T-cell (primary cell): ENCODE results near the gene CNGB1. TPM values are rescaled to one million over a fixed set of nuclear protein-coding genes. Genes with fewer than 3 reads are reported as not detected.

ENCODE experiments used
- ATAC-seq, 4 experiments: fragments of 200-7000 bp in 3 of 4; fragments of 150-1000 bp in 1 of 4; cut with Tn5 transposase; replicated peaks in 1 of 4; 1 replicate in 3 of 4; 2 replicates in 1 of 4; pipeline ENCODE4 v1.10.0; 2021; ENCODE audit warnings: moderate library complexity in 3 of 4, mild to moderate bottlenecking in 2 of 4, moderate number of reproducible peaks in 1 of 4
- CTCF ChIA-PET, 2 donors: fragments of 300-600 bp; sonication (Branson Sonifier 250); formaldehyde crosslinking; loops; one replicate each; lab custom pipeline; 2022; ENCODE audit warnings: antibody characterized with exemption in 2 of 2; lab: Charles Lee
- POLR2A ChIA-PET, 2 donors: fragments of 300-600 bp; sonication (Branson Sonifier 250); formaldehyde crosslinking; loops; one replicate each; lab custom pipeline; 2022; ENCODE audit warnings: antibody characterized with exemption in 2 of 2; lab: Charles Lee
- DNase-seq, 35 experiments: peaks; one replicate each; pipeline versions ENCODE4 v3.0.0 to v3.0.0-alpha.2; 2013 to 2023
- H3K27ac ChIP-seq: one replicate; pipeline ENCODE4 v1.5.1; 2013; ENCODE audit warnings: low read length
- H3K27me3 ChIP-seq, 2 experiments: replicated peaks in 1 of 2; 1 replicate in 1 of 2; 2 replicates in 1 of 2; pipeline versions ENCODE4 v1.6.1 to v1.7.0; 2013; ENCODE audit warnings: low read length in 1 of 2, mixed read lengths in 1 of 2; ENCODE audit not compliant: control insufficient read depth in 2 of 2, insufficient read depth in 2 of 2; ENCODE audit errors: extremely low read depth in 1 of 2
- H3K36me3 ChIP-seq, 2 donors: 1 replicate in 1 of 2; 2 replicates in 1 of 2; pipeline versions ENCODE4 v1.6.1 to v1.7.0; 2013; ENCODE audit warnings: low read length in 1 of 2; ENCODE audit not compliant: control insufficient read depth in 2 of 2, insufficient read depth in 1 of 2; ENCODE audit errors: extremely low read depth in 1 of 2
- H3K4me1 ChIP-seq, 2 experiments: 1 replicate in 1 of 2; 2 replicates in 1 of 2; pipeline versions ENCODE4 v1.6.1 to v1.7.0; 2013; ENCODE audit warnings: low read length in 2 of 2, mixed read lengths in 1 of 2; ENCODE audit not compliant: insufficient read depth in 2 of 2, control insufficient read depth in 1 of 2; ENCODE audit errors: extremely low read depth in 1 of 2
- H3K4me3 ChIP-seq, 2 donors: 1 replicate in 1 of 2; 2 replicates in 1 of 2; pipeline versions ENCODE4 v1.5.1 to v1.7.0; 2013; ENCODE audit warnings: mild to moderate bottlenecking in 2 of 2, low read length in 1 of 2, moderate library complexity in 1 of 2; ENCODE audit not compliant: control insufficient read depth in 1 of 2; ENCODE audit errors: extremely low read depth in 1 of 2
- H3K9me3 ChIP-seq: 2 replicates; pipeline ENCODE4 v1.7.0; 2013
- H3K27ac Mint-ChIP-seq, 2 donors: one replicate each; pipeline ENCODE4 v1.8.0; 2020 to 2021; ENCODE audit warnings: mild to moderate bottlenecking in 2 of 2, mixed read lengths in 2 of 2
- H3K27me3 Mint-ChIP-seq, 2 donors: one replicate each; pipeline ENCODE4 v1.8.0; 2021 to 2022; ENCODE audit warnings: mixed read lengths in 2 of 2
- H3K36me3 Mint-ChIP-seq: one replicate; pipeline ENCODE4 v1.8.0; 2021; ENCODE audit warnings: mixed read lengths
- H3K4me1 Mint-ChIP-seq, 3 donors: one replicate each; pipeline ENCODE4 v1.8.0; 2020 to 2022; ENCODE audit warnings: mixed read lengths in 3 of 3, mild to moderate bottlenecking in 1 of 3
- H3K4me3 Mint-ChIP-seq, 3 donors: one replicate each; pipeline ENCODE4 v1.8.0; 2020 to 2022; ENCODE audit warnings: mild to moderate bottlenecking in 3 of 3, mixed read lengths in 3 of 3, moderate library complexity in 3 of 3
- H3K9me3 Mint-ChIP-seq, 3 donors: one replicate each; pipeline ENCODE4 v1.8.0; 2020 to 2022; ENCODE audit warnings: mixed read lengths in 3 of 3
- WGBS: methylation state at CpG from one replicate; pipeline ENCODE4 v1.1.5; 2013; ENCODE audit warnings: missing lambda C conversion rate; ENCODE audit not compliant: insufficient coverage; 5-methylcytosine and 5-hydroxymethylcytosine counted together
- total RNA-seq, 35 experiments: library from RNA in 6 of 35; stranded (reverse) in 6 of 35; fragments of 120-200 nt in 1 of 35; gene quantifications; one replicate each; pipeline versions ENCODE4 v1.2.1 to v1.2.4 and lab custom pipeline; 2013 to 2026

CNGB1 gene
- total RNA-seq, 5 donors from 2014 or later (not counting 1 experiment from before 2014, with no cell fraction given), result not detected

DNA sequence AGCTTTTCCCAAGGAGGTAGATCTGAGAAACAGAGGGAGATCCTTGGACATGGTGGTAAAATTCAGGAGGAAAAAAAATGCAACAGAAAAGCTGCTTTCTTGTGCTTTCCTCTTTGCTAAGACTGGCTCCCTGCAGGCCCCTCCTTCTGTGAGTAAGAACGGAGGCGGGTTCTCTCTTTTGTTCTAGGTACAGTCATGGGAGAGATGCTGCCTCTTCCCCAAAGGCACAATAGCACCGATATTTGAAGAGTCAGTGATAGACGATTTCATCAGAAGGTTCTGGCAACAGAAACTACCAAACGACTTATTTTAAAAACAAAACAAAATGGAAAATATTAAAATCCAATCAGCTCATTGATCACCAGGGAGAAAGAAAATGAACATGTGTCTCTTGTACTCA is 136.0 kb downstream of the CNGB1 start:
- Mint-ChIP-seq H3K9me3 (no peaks in the 10 kb centered on the region), H3K4me1 (no peaks in the 10 kb centered on the region), H3K36me3 (no peaks in the 10 kb centered on the region), H3K4me3 (no peak overlapping the region), H3K27me3 (peaks cover 4 to 17% of the 10 kb centered on the region in 2 donors), H3K27ac (no peak overlapping the region)
- ChIA-PET CTCF (no interaction called here), POLR2A (no interaction called here)
- DNase-seq (no peak), ATAC-seq (no peak)
- Histone ChIP-seq H3K4me1 (no peaks in the 10 kb centered on the region), H3K9me3 (no peaks in the 10 kb centered on the region), H3K27ac (no peak overlapping the region), H3K36me3 (no peaks in the 10 kb centered on the region), H3K4me3 (no peak overlapping the region), H3K27me3 (peaks cover 0 to 15% of the 10 kb centered on the region in 2 experiments)
- no CpG with 5 or more reads among the region's 5 CpGs for WGBS

Other genes starting within 250 kb of the CNGB1 start
- gene KATNB1, start 235.4 kb downstream of the CNGB1 start, total RNA-seq, result 10 to 100 TPM; 23.0 to 28.0 (median 25.5) TPM
- gene KIFC3, start 168.6 kb downstream of the CNGB1 start, total RNA-seq, result 1 to 10 TPM in 4 of 5 donors, under 1 TPM in 1; 0.78 to 4.1 (median 2.7) TPM
- gene ZNF319, start 29.5 kb upstream of the CNGB1 start, total RNA-seq, result 10 to 100 TPM; 14.9 to 25.4 (median 20.4) TPM
- gene USB1, start 30.3 kb upstream of the CNGB1 start, total RNA-seq, result 10 to 100 TPM; 31.7 to 44.2 (median 41.3) TPM
- gene MMP15, start 54.6 kb upstream of the CNGB1 start, total RNA-seq, result 1 to 10 TPM in 2 of 5 donors, under 1 TPM in 3; 0.30 to 1.3 (median 0.85) TPM
- 100 to 1,000 TPM in 1 of 5 donors, 10 to 100 TPM in 4; 27.4 to 105 (median 33.1) TPM for gene CFAP20, start 158.3 kb upstream of the CNGB1 start, total RNA-seq
- gene CSNK2A2, start 227.0 kb upstream of the CNGB1 start, total RNA-seq, result 10 to 100 TPM; 51.9 to 62.4 (median 55.0) TPM